T-helper 2 cell treated with Interferon-gamma antibody and Interleukin-4, amounts not matched to agents 5 μg/mL and 100 μg/mL, for 36 hours (primary cell): ENCODE measurements around the gene FOXP1.
"Not testable (repeated sequence)": the region's sequence is repeated elsewhere in the genome, so short reads cannot be mapped to it uniquely, and the experiment has no call there.

Source experiments
- DNase-seq: peaks from one replicate; pipeline ENCODE4 v3.0.0; 2021; ENCODE audit warnings: low spot score
- H3K27ac Mint-ChIP-seq: one replicate; pipeline ENCODE4 v1.8.0; 2021; ENCODE audit warnings: mild to moderate bottlenecking, mixed read lengths
- H3K27me3 Mint-ChIP-seq: one replicate; pipeline ENCODE4 v1.8.0; 2021; ENCODE audit warnings: low read depth, mixed read lengths
- H3K36me3 Mint-ChIP-seq: one replicate; pipeline ENCODE4 v1.8.0; 2021; ENCODE audit warnings: low read depth, mixed read lengths
- H3K4me1 Mint-ChIP-seq: one replicate; pipeline ENCODE4 v1.8.0; 2021; ENCODE audit warnings: low read depth, mixed read lengths
- H3K4me3 Mint-ChIP-seq: one replicate; pipeline ENCODE4 v1.8.0; 2022; ENCODE audit warnings: mild to moderate bottlenecking, moderate library complexity, mixed read lengths
- H3K9me3 Mint-ChIP-seq: one replicate; pipeline ENCODE4 v1.8.0; 2021; ENCODE audit warnings: mixed read lengths

Gene FOXP1

DNA sequence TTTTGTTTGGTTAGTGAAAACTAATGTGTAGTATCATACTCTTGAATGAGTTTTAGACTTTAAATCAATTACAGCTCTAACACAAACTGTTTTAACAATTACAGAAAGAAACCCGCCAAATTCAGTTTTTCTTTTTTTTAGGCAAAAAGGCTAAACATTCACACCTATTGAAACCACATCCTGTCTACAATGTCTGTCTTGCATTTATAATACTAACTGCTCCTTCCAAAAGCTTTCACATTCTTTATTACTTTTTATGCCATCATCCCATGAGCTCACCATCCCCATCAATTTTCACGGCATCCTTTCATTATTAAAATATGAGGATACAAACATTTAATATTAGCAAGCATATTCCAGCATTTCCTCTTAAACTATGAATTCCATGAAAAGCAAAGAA is 593.3 kb downstream of the FOXP1 start:
- peaks cover 78% of the 10 kb centered on the region for H3K36me3 Mint-ChIP-seq

GRCh38 chr3:70989174-70989573 is 594.4 kb downstream of the FOXP1 start:
- H3K27ac Mint-ChIP-seq = no peak overlapping the region
- no peaks in the 10 kb centered on the region for H3K9me3 Mint-ChIP-seq

More for the DNA sequence above, 593.3 kb downstream of the FOXP1 start:
- peak overlapping the region; percentile 60 for H3K4me3 Mint-ChIP-seq
- peaks cover 25% of the 10 kb centered on the region for H3K4me1 Mint-ChIP-seq
- H3K27ac Mint-ChIP-seq = peak overlapping the region; percentile 78
- H3K9me3 Mint-ChIP-seq = no peaks in the 10 kb centered on the region
- no peaks in the 10 kb centered on the region for H3K27me3 Mint-ChIP-seq
- DNase-seq = no peak

GRCh38 chr3:70988111-70988510 is 595.4 kb downstream of the FOXP1 start:
- peaks cover 80% of the 10 kb centered on the region for H3K36me3 Mint-ChIP-seq
- no peaks in the 10 kb centered on the region for H3K9me3 Mint-ChIP-seq
- no peaks in the 10 kb centered on the region for H3K27me3 Mint-ChIP-seq
- no peak overlapping the region for H3K27ac Mint-ChIP-seq
- H3K4me1 Mint-ChIP-seq = peaks cover 35% of the 10 kb centered on the region
- H3K4me3 Mint-ChIP-seq = no peak overlapping the region
- no peak for DNase-seq

More at GRCh38 chr3:70989174-70989573, 594.4 kb downstream of the FOXP1 start:
- Mint-ChIP-seq H3K27me3 (no peaks in the 10 kb centered on the region), H3K4me3 (no peak overlapping the region), H3K4me1 (peaks cover 32% of the 10 kb centered on the region), H3K36me3 (peaks cover 79% of the 10 kb centered on the region)
- DNase-seq = no peak

- Mint-ChIP-seq H3K4me1 (peaks cover 47% of the 10 kb centered on the region), H3K36me3 (peaks cover 75% of the 10 kb centered on the region), H3K27ac (no peak overlapping the region), H3K9me3 (no peaks in the 10 kb centered on the region), H3K27me3 (no peaks in the 10 kb centered on the region), H3K4me3 (no peak overlapping the region)
- no peak for DNase-seq
Observed at GRCh38 chr3:70985572-70985971, 598.0 kb downstream of the FOXP1 start.

DNA sequence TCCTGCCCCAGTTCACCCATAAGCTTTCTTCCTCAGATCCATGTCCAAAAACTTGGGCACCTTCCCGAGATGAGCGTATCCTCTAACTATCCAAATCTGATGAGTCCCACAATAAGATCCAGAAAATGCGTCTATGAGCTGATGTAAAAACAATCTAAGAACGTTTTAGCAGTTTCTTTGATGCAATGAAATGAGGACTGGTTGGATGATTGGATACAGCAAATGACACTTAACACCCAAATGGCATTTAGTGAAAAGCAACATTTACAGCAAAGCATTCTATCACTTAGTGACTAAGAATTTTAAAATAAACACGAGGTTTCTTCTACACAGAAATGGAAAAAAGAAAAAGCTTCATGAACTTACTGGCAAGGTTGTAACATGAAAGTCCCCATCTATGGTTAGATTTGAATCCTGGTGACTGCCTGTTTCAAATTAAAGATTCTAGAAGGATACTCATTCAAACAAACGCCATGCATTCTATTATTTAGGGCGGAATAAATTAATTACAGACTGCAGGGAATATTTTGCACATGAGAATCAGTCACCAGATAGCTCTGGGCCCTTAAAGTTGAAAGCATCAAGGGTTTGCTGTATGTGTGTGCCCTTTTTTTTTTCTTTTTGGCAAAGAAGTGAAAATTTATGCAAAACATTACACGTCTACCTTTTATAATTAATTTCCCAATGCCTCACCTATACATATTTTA is 598.6 kb downstream of the FOXP1 start:
- H3K4me1 Mint-ChIP-seq = peaks cover 45% of the 10 kb centered on the region
- peak overlapping the region; percentile 41 for H3K27ac Mint-ChIP-seq
- no peaks in the 10 kb centered on the region for H3K27me3 Mint-ChIP-seq
- H3K4me3 Mint-ChIP-seq = no peak overlapping the region
- peaks cover 74% of the 10 kb centered on the region for H3K36me3 Mint-ChIP-seq
- DNase-seq = no peak
- H3K9me3 Mint-ChIP-seq = no peaks in the 10 kb centered on the region

DNA sequence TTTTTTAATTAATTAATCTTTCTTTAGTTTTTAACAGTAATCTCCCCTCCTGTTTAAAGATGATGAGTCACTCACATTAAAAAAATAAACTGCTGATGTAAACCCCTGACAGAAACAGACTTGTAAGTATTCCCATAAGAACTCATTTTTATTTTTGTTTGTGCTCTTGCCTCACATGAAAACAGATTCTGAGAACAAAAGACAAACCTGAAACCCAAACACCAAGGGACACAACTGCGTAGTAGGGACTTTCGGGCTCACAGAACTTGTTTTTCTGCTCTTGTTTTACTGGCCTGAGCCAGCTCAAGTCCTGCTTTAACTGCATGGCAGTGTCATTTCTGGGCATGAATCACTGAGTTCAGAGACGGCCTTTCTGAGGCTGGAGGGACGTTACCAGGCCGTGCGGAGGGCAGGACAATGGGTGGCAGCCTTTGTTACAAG is 600.8 kb downstream of the FOXP1 start:
- H3K4me3 Mint-ChIP-seq = peak overlapping the region; percentile 19
- DNase-seq = peak; percentile 25
- peaks cover 37% of the 10 kb centered on the region for H3K4me1 Mint-ChIP-seq
- peak overlapping the region; percentile 83 for H3K27ac Mint-ChIP-seq
- H3K36me3 Mint-ChIP-seq = peaks cover 73% of the 10 kb centered on the region
- H3K27me3 Mint-ChIP-seq = no peaks in the 10 kb centered on the region
- H3K9me3 Mint-ChIP-seq = no peaks in the 10 kb centered on the region

- Mint-ChIP-seq H3K27me3 (no peaks in the 10 kb centered on the region), H3K4me3 (no peak overlapping the region), H3K9me3 (no peaks in the 10 kb centered on the region), H3K36me3 (peaks cover 73% of the 10 kb centered on the region), H3K27ac (no peak overlapping the region), H3K4me1 (peaks cover 37% of the 10 kb centered on the region)
- DNase-seq = no peak
Observed at GRCh38 chr3:70982284-70982683, 601.2 kb downstream of the FOXP1 start.

GRCh38 chr3:70981231-70981880 is 602.2 kb downstream of the FOXP1 start:
- no peaks in the 10 kb centered on the region for H3K27me3 Mint-ChIP-seq
- DNase-seq = no peak
- H3K9me3 Mint-ChIP-seq = no peaks in the 10 kb centered on the region
- peaks cover 37% of the 10 kb centered on the region for H3K4me1 Mint-ChIP-seq
- peaks cover 71% of the 10 kb centered on the region for H3K36me3 Mint-ChIP-seq
- peak overlapping the region; percentile 19 for H3K4me3 Mint-ChIP-seq
- peak overlapping the region; percentile 39 for H3K27ac Mint-ChIP-seq

GRCh38 chr3:70980646-70981170 is 602.8 kb downstream of the FOXP1 start:
- Mint-ChIP-seq H3K4me3 (peak overlapping the region; percentile 19), H3K27me3 (no peaks in the 10 kb centered on the region), H3K9me3 (no peaks in the 10 kb centered on the region), H3K27ac (peak overlapping the region; percentile 39), H3K36me3 (peaks cover 67% of the 10 kb centered on the region), H3K4me1 (peaks cover 37% of the 10 kb centered on the region)
- no peak for DNase-seq

DNA sequence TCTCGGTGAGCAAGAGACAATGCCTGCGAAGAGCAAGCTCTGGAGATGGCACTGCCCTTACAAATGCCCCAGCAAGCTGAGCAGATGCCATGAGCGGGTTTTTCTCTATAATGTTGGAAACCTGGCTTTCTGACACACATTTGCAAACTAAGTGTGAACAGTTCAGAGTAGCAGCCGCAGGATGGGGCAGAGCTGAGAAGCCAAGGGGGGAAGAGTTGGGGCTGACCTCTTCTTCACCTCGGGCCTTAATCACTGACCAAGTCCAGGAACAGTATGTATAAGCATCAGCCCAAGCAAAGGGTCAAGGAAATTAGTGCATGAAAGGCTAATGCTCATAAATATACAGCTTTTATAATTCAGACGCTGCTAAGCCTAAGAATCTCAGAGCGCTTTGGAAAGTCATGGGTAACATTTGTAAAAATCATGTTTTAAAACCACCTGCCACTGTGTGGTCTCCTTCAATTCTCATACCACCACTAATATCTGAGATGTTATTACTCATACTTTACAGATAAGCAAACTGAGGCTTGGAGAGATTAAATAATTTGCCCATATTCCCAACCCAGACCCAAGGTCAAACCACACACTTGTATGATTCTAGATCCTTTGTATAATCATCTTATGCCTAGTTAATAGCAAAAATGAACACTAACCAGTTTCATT is 603.4 kb downstream of the FOXP1 start:
- Mint-ChIP-seq H3K4me3 (no peak overlapping the region), H3K36me3 (peaks cover 70% of the 10 kb centered on the region), H3K27ac (no peak overlapping the region), H3K27me3 (no peaks in the 10 kb centered on the region), H3K9me3 (no peaks in the 10 kb centered on the region), H3K4me1 (peaks cover 37% of the 10 kb centered on the region)
- DNase-seq = no peak

- Mint-ChIP-seq H3K9me3 (no peaks in the 10 kb centered on the region), H3K4me1 (peaks cover 23% of the 10 kb centered on the region), H3K4me3 (no peak overlapping the region), H3K27me3 (no peaks in the 10 kb centered on the region), H3K36me3 (peaks cover 69% of the 10 kb centered on the region), H3K27ac (no peak overlapping the region)
- no peak for DNase-seq
Observed at GRCh38 chr3:70977712-70978111, 605.8 kb downstream of the FOXP1 start.

DNA sequence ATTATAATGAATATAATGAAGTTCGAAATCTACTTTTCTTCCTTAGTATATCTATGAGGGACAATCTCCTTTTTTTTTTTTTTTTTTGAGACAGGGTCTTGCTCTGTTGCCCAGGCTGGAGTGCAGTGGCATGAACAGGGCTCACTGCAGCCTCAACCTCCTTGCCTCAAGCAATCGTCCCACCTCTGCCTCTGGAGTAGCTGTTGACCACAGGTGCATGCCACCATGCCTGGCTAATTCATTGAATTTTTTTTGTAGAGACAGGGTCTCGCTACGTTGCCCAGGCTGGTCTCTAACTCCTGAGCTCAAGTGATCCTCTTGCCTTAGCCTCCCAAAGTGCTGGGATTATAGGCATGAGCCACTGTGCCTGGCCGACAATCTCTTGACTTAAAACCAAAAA is 607.5 kb downstream of the FOXP1 start:
- not testable (repeated sequence) for H3K27ac Mint-ChIP-seq, DNase-seq, H3K27me3 Mint-ChIP-seq, H3K4me1 Mint-ChIP-seq, H3K4me3 Mint-ChIP-seq, H3K9me3 Mint-ChIP-seq
- peaks cover 73% of the 10 kb centered on the region for H3K36me3 Mint-ChIP-seq

DNA sequence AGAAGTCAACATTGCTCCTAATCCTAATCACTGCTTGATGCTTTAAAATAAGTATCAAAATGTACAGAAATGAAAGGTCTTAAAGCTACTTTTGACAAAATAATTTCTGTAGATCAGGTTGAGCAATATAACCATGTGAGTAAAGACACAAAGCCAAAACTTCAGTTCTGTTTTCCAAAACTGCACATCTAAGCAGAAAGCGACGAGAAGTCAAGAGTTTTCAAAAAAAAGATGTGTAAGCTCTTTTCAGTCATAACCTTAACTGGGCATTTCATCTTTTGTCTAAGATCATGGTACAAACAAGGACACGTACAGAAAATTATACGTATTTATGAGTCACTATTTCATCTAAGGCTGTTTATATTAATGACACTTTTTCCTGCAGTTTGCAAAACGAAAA is 608.8 kb downstream of the FOXP1 start:
- Mint-ChIP-seq H3K4me3 (no peak overlapping the region), H3K27me3 (no peaks in the 10 kb centered on the region), H3K36me3 (peaks cover 67% of the 10 kb centered on the region), H3K9me3 (no peaks in the 10 kb centered on the region), H3K27ac (no peak overlapping the region), H3K4me1 (peaks cover 2% of the 10 kb centered on the region)
- no peak for DNase-seq

GRCh38 chr3:70973558-70973957 is 610.0 kb downstream of the FOXP1 start:
- H3K36me3 Mint-ChIP-seq = peaks cover 71% of the 10 kb centered on the region
- DNase-seq = no peak
- H3K27ac Mint-ChIP-seq = no peak overlapping the region
- no peaks in the 10 kb centered on the region for H3K9me3 Mint-ChIP-seq
- no peaks in the 10 kb centered on the region for H3K27me3 Mint-ChIP-seq
- H3K4me3 Mint-ChIP-seq = no peak overlapping the region
- H3K4me1 Mint-ChIP-seq = peaks cover 2% of the 10 kb centered on the region
